Thymus (tissue), 11 donors: ENCODE measurements around the gene ZNF19. TPM values are rescaled to one million over a fixed set of nuclear protein-coding genes. Genes with fewer than 3 reads are reported as not detected.

ENCODE experiments used
- DNase-seq, 9 donors: peaks; one replicate each; pipeline ENCODE4 v3.0.0-alpha.2; 2013; ENCODE audit warnings: low spot score in 9 of 9, low read depth in 6 of 9, missing footprints in 1 of 9
- H3K27ac ChIP-seq, 2 donors: one replicate each; pipeline ENCODE4 v1.5.1; 2013; ENCODE audit warnings: control low read depth in 1 of 2, low read depth in 1 of 2, low read length in 1 of 2, mild to moderate bottlenecking in 1 of 2, moderate library complexity in 1 of 2
- H3K27me3 ChIP-seq, 2 donors: one replicate each; pipeline ENCODE4 v1.5.1; 2013; ENCODE audit warnings: low read length in 1 of 2; ENCODE audit not compliant: control insufficient read depth in 2 of 2, insufficient read depth in 1 of 2
- H3K36me3 ChIP-seq, 2 donors: one replicate each; pipeline ENCODE4 v1.5.1; 2013; ENCODE audit warnings: low read length in 1 of 2, mild to moderate bottlenecking in 1 of 2, moderate library complexity in 1 of 2; ENCODE audit not compliant: control insufficient read depth in 2 of 2, insufficient read depth in 2 of 2
- H3K4me1 ChIP-seq, 2 donors: one replicate each; pipeline ENCODE4 v1.5.1; 2013; ENCODE audit warnings: low read length in 2 of 2; ENCODE audit not compliant: control insufficient read depth in 2 of 2, insufficient read depth in 2 of 2
- H3K4me3 ChIP-seq, 2 donors: one replicate each; pipeline ENCODE4 v1.5.1; 2013; ENCODE audit warnings: low read length in 2 of 2, control low read depth in 1 of 2, mild to moderate bottlenecking in 1 of 2
- H3K9me3 ChIP-seq, 2 donors: one replicate each; pipeline ENCODE4 v1.5.1; 2013; ENCODE audit warnings: low read length in 1 of 2, mild to moderate bottlenecking in 1 of 2; ENCODE audit not compliant: control insufficient read depth in 2 of 2, insufficient read depth in 1 of 2
- whole genome bisulfite sequencing: extraction: QIAGEN DNeasy Blood & Tissue Kit; methylation state at CpG from one replicate; pipeline ENCODE4 v1.1.7; 2013; 5-methylcytosine and 5-hydroxymethylcytosine counted together
- polyA plus RNA-seq: library from polyadenylated mRNA; stranded (reverse); fragments of 200-250 nt; gene quantifications from one replicate; pipeline ENCODE4 v1.2.3, GENCODE V29; 2013
- total RNA-seq: library from RNA; stranded (reverse); fragments of 120-200 nt; gene quantifications from one replicate; pipeline ENCODE4 v1.2.4, GENCODE V29; 2013
- donor health status: healthy.

ZNF19 gene
- total and polyA plus RNA-seq, 2 donors, result 2.5 to 3.2 TPM

DNA sequence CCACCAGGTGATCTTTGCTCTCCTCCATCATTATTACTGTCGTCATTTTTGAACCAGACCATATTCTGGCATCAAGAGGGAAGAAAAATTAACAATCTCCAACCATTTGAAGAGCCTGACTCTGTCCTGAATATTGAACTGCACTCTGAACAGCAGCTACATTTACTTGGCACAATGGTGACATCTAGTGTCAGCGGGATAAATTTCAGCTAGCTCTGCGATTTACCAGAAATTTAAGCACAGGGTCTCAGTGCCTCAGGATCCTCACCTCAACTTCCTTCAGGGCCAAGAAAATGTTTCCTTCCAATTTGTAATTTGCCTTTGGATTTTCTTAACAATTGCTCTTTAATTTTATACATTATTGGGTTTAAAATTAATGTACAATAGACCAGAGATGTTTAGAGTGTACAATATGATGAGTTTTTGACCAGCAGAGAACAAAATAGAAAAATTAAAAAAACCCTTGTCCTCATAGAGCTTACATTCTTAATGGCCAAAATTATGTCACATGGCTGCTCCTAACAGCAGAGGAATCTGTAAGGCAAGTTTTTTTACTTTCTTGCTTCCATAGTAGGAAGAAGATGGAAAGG lies 10.7 kb upstream of the ZNF19 start:
- H3K9me3 ChIP-seq, result no peaks in the 10 kb centered on the region
- WGBS, result 2% methylated on average over 3 of the region's 3 CpGs
- no peak overlapping the region for H3K4me3 ChIP-seq
- no peaks in the 10 kb centered on the region for H3K36me3 ChIP-seq
- no peaks in the 10 kb centered on the region for H3K4me1 ChIP-seq
- no peaks in the 10 kb centered on the region for H3K27me3 ChIP-seq
- no peak overlapping the region for H3K27ac ChIP-seq
- DNase-seq, result peak; percentile 3 to 62 (median 36)

DNA sequence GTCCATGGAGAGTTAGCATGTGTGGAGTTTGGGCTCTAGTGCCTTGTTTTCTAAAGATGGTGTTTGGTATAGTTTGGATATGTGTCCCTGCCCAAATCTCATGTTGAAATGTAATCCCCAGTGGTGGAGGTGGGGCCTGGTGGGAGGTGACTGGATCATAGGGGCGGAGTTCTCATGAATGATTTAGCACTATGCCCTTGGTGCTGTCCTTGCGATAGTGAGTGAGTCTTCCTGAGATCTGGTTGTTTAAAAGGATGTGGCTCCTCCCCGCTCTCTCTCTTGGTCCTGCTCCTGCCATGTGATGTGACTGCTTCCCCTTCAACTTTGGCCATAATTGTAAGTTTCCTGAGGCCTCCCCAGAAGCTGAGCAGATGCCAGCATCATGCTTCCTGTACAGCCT lies 8.9 kb upstream of the ZNF19 start:
- no peaks in the 10 kb centered on the region for H3K4me1 ChIP-seq
- H3K27ac ChIP-seq, result no peak overlapping the region
- no peak for DNase-seq
- no peaks in the 10 kb centered on the region for H3K9me3 ChIP-seq
- H3K36me3 ChIP-seq, result no peaks in the 10 kb centered on the region
- no peak overlapping the region for H3K4me3 ChIP-seq
- WGBS, result 94% methylated on average over 3 of the region's 3 CpGs
- no peaks in the 10 kb centered on the region for H3K27me3 ChIP-seq

DNA sequence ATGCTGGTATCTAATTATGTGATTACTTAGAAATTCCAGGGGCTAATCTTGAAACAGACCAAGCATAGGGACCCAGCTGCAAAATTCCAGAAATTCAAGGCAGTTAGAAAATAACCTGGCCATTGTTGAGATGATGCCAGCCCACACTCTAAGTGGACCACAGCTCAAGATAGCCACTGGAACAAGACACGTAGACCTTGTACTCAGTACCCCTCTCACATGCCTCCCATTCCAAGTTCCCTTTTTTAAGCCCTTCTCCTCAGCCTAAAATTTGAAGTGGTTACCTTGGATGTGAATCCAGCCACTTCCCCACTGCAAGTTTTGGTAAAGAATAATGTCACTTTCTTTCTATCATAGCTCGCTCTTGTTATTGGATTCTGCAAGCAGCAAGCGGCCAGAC lies 4.1 kb upstream of the ZNF19 start:
- H3K27me3 ChIP-seq, result no peaks in the 10 kb centered on the region
- no peak overlapping the region for H3K27ac ChIP-seq
- 94% methylated on average over 3 of the region's 3 CpGs for WGBS
- H3K4me1 ChIP-seq, result no peaks in the 10 kb centered on the region
- H3K36me3 ChIP-seq, result no peaks in the 10 kb centered on the region
- DNase-seq, result no peak
- H3K4me3 ChIP-seq, result no peak overlapping the region
- H3K9me3 ChIP-seq, result no peaks in the 10 kb centered on the region

GRCh38 chr16:71492786-71493185 lies 3.7 kb upstream of the ZNF19 start:
- WGBS, result 88% methylated on average over 2 of the region's 2 CpGs
- no peaks in the 10 kb centered on the region for H3K9me3 ChIP-seq
- no peak overlapping the region for H3K27ac ChIP-seq
- H3K36me3 ChIP-seq, result no peaks in the 10 kb centered on the region
- no peak overlapping the region for H3K4me3 ChIP-seq
- no peak for DNase-seq
- H3K27me3 ChIP-seq, result no peaks in the 10 kb centered on the region
- H3K4me1 ChIP-seq, result no peaks in the 10 kb centered on the region

- Histone ChIP-seq H3K9me3 (no peaks in the 10 kb centered on the region), H3K27ac (no peak overlapping the region), H3K4me1 (no peaks in the 10 kb centered on the region), H3K27me3 (no peaks in the 10 kb centered on the region), H3K36me3 (no peaks in the 10 kb centered on the region), H3K4me3 (no peak overlapping the region)
- 86% methylated on average over 3 of the region's 3 CpGs for WGBS
- no peak for DNase-seq
Observed at GRCh38 chr16:71491054-71491453, 1.9 kb upstream of the ZNF19 start.

- H3K9me3 ChIP-seq, result no peaks in the 10 kb centered on the region
- H3K27ac ChIP-seq, result no peak overlapping the region
- no peaks in the 10 kb centered on the region for H3K4me1 ChIP-seq
- H3K27me3 ChIP-seq, result no peaks in the 10 kb centered on the region
- H3K36me3 ChIP-seq, result no peaks in the 10 kb centered on the region
- H3K4me3 ChIP-seq, result no peak overlapping the region
- no peak for DNase-seq
Observed at GRCh38 chr16:71490361-71490760, 1.2 kb upstream of the ZNF19 start.

DNA sequence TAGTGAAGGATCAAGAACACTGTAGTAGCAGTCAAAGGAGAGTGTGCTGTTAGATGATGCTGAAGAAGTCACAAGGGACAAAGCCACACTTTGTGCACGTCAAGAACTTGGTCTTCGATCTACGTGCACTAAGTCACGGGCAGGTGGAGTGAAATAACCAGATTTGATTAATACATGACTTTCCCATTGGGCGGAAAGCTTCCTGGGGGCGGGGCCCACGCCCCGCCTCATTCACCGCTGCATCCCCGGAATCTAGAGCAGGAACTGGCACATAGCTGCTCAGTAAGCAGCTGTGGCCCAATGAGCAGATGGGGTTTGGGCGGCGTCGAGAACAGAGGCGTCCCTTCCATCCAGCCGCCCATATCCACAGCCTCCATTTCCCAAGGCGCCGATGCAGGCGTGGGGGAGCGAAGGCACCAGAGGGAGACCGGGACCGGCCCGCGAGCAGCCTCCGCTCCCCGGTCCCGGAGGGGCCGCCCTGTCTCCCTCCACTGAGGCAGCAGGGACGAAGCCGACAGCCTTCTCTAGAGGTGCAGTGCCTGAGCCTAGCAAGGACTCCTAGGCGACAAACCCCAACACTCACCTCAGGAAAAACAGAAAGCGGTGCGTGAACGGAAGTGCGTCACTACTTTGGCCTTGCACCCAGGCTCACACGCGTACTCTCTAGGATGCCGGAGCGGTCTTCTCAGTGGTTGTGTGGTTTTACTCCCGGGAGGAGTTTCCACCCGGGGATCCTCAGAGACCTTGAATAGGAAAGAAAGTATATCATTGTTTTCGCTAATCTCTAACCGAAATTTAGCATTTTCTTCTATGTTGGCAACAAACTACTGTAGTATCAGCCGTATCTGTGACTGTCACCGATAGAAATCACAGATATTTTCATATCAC lies 4.9 kb downstream of the ZNF19 start:
- DNase-seq, result peak; percentile 67 to 91 (median 77)
- Histone ChIP-seq H3K36me3 (no peaks in the 10 kb centered on the region), H3K27me3 (no peaks in the 10 kb centered on the region), H3K4me1 (no peaks in the 10 kb centered on the region), H3K9me3 (no peaks in the 10 kb centered on the region), H3K27ac (peak overlapping the region; percentile 95 to 99), H3K4me3 (peak overlapping the region; percentile 83 to 98)
- WGBS, result under 1% methylated on average over 44 of the region's 44 CpGs

- 94% methylated on average over 5 of the region's 5 CpGs for WGBS
- no peaks in the 10 kb centered on the region for H3K36me3 ChIP-seq
- no peak for DNase-seq
- no peaks in the 10 kb centered on the region for H3K27me3 ChIP-seq
- no peak overlapping the region for H3K27ac ChIP-seq
- H3K4me3 ChIP-seq, result no peak overlapping the region
- no peaks in the 10 kb centered on the region for H3K9me3 ChIP-seq
- no peaks in the 10 kb centered on the region for H3K4me1 ChIP-seq
Observed at GRCh38 chr16:71482569-71482968, 6.6 kb downstream of the ZNF19 start.

DNA sequence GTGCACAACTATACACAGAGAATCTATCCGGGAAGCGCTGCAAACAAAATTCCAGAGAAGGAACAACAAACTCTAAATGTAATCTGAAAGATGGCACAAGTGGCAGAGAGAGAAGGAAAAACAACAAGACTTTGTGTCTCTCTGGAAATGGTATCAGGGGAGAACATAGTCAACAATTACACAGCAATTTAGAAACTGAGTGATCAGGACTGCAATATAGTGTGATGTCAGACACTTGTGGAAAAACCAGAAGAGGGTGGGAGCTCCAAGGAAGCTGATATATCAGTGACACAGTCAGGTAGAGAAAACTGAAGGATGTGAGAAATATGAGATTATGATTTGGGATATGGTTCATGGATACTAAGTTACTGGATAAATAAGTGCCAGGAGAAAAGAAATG lies 8.2 kb downstream of the ZNF19 start:
- WGBS, result over 99% methylated on average over 2 of the region's 2 CpGs
- Histone ChIP-seq H3K27me3 (no peaks in the 10 kb centered on the region), H3K4me3 (no peak overlapping the region), H3K9me3 (no peaks in the 10 kb centered on the region), H3K36me3 (no peaks in the 10 kb centered on the region), H3K4me1 (no peaks in the 10 kb centered on the region), H3K27ac (no peak overlapping the region)
- DNase-seq, result no peak
